Activated T-helper 17 cell treated with anti-CD3 and anti-CD28 coated beads, Interleukin-2, amount 50 U/mL, for 72 hours (primary cell): ENCODE measurements around the gene PINLYP. TPM values are rescaled to one million over a fixed set of nuclear protein-coding genes. Genes with fewer than 3 reads are reported as not detected.
A peak's percentile ranks its signal among the peaks of the same experiment; 100 is the strongest.

Source experiments
- ATAC-seq: fragments of 150-1000 bp; cut with Tn5 transposase; replicated peaks from 2 replicates; pipeline ENCODE4 v1.10.0; 2021; ENCODE audit warnings: mild to moderate bottlenecking, moderate library complexity
- H3K27ac Mint-ChIP-seq: one replicate; pipeline ENCODE4 v1.8.0; 2022; ENCODE audit warnings: mixed read lengths
- H3K27me3 Mint-ChIP-seq: one replicate; pipeline ENCODE4 v1.8.0; 2022; ENCODE audit warnings: mixed read lengths
- H3K36me3 Mint-ChIP-seq: one replicate; pipeline ENCODE4 v1.8.0; 2022; ENCODE audit warnings: low read depth, mild to moderate bottlenecking, mixed read lengths
- H3K4me1 Mint-ChIP-seq: one replicate; pipeline ENCODE4 v1.8.0; 2022; ENCODE audit warnings: mixed read lengths
- H3K4me3 Mint-ChIP-seq: one replicate; pipeline ENCODE4 v1.8.0; 2022; ENCODE audit warnings: mild to moderate bottlenecking, mixed read lengths
- H3K9me3 Mint-ChIP-seq: one replicate; pipeline ENCODE4 v1.8.0; 2022; ENCODE audit warnings: mixed read lengths
- total RNA-seq, 2 donors: library from RNA; stranded (reverse); gene quantifications; one replicate each; pipeline ENCODE4 v1.2.3, GENCODE V29; 2022

PINLYP gene
- 1 to 10 TPM; 4.6 to 6.2 TPM for total RNA-seq

- H3K9me3 Mint-ChIP-seq = no peaks in the 10 kb centered on the region
- H3K36me3 Mint-ChIP-seq = peaks cover 5% of the 10 kb centered on the region
- peak within 1 kb of the TSS; percentile 99 for H3K27ac Mint-ChIP-seq
- H3K27me3 Mint-ChIP-seq = no peaks in the 10 kb centered on the region
- peak within 1 kb of the TSS; percentile 99 for H3K4me3 Mint-ChIP-seq
- peak; percentile 100 for ATAC-seq
- peaks cover 11% of the 10 kb centered on the region for H3K4me1 Mint-ChIP-seq
These were observed at the start of gene PINLYP, which contains the start of gene XRCC1 for GRCh38 chr19:43575156-43575950. PINLYP (plus strand) TSS chr19:43575801; CDS start chr19:43577192, 1,391 bp downstream. XRCC1 (minus strand) TSS chr19:43575527; CDS start chr19:43575458, 69 bp downstream.

GRCh38 chr19:43525836-43526771 lies 49.5 kb upstream of the PINLYP start:
- ATAC-seq = peak; percentile 38
- Mint-ChIP-seq H3K4me3 (peak overlapping the region; percentile 84), H3K27ac (peak overlapping the region; percentile 85), H3K36me3 (peaks cover 32% of the 10 kb centered on the region), H3K27me3 (no peaks in the 10 kb centered on the region), H3K4me1 (peaks cover 7% of the 10 kb centered on the region), H3K9me3 (no peaks in the 10 kb centered on the region)

GRCh38 chr19:43526884-43527859 lies 48.4 kb upstream of the PINLYP start, which contains the start of gene ETHE1:
ETHE1 (minus strand) TSS chr19:43527201; CDS start chr19:43527177, 24 bp downstream.
- peak within 1 kb of the TSS; percentile 84 for H3K4me3 Mint-ChIP-seq
- no peaks in the 10 kb centered on the region for H3K27me3 Mint-ChIP-seq
- H3K9me3 Mint-ChIP-seq = no peaks in the 10 kb centered on the region
- H3K27ac Mint-ChIP-seq = peak within 1 kb of the TSS; percentile 85
- peaks cover 24% of the 10 kb centered on the region for H3K36me3 Mint-ChIP-seq
- peak; percentile 74 for ATAC-seq
- H3K4me1 Mint-ChIP-seq = peaks cover 7% of the 10 kb centered on the region

GRCh38 chr19:43527860-43528622 lies 47.6 kb upstream of the PINLYP start:
- H3K4me3 Mint-ChIP-seq = peak overlapping the region; percentile 84
- H3K4me1 Mint-ChIP-seq = peaks cover 7% of the 10 kb centered on the region
- no peaks in the 10 kb centered on the region for H3K27me3 Mint-ChIP-seq
- peak; percentile 34 for ATAC-seq
- H3K9me3 Mint-ChIP-seq = no peaks in the 10 kb centered on the region
- H3K27ac Mint-ChIP-seq = peak overlapping the region; percentile 9
- peaks cover 19% of the 10 kb centered on the region for H3K36me3 Mint-ChIP-seq

GRCh38 chr19:43532571-43532961 lies 43.0 kb upstream of the PINLYP start:
- ATAC-seq = peak; percentile 8
- no peaks in the 10 kb centered on the region for H3K27me3 Mint-ChIP-seq
- no peaks in the 10 kb centered on the region for H3K9me3 Mint-ChIP-seq
- peak overlapping the region; percentile 81 for H3K27ac Mint-ChIP-seq
- peaks cover 5% of the 10 kb centered on the region for H3K36me3 Mint-ChIP-seq
- peaks cover 9% of the 10 kb centered on the region for H3K4me1 Mint-ChIP-seq
- H3K4me3 Mint-ChIP-seq = peak overlapping the region; percentile 89

GRCh38 chr19:43532962-43533545 lies 42.5 kb upstream of the PINLYP start, which contains the start of gene ZNF575:
ZNF575 (plus strand) TSS chr19:43533188; CDS start chr19:43534423, 1,235 bp downstream.
- H3K27me3 Mint-ChIP-seq = no peaks in the 10 kb centered on the region

GRCh38 chr19:43533546-43534304 lies 41.9 kb upstream of the PINLYP start:
- H3K4me3 Mint-ChIP-seq = peak overlapping the region; percentile 89
- peaks cover 16% of the 10 kb centered on the region for H3K36me3 Mint-ChIP-seq
- peak overlapping the region; percentile 87 for H3K27ac Mint-ChIP-seq
- ATAC-seq = peak; percentile 81
- no peaks in the 10 kb centered on the region for H3K9me3 Mint-ChIP-seq
- H3K4me1 Mint-ChIP-seq = peaks cover 9% of the 10 kb centered on the region
- H3K27me3 Mint-ChIP-seq = no peaks in the 10 kb centered on the region

More at GRCh38 chr19:43532962-43533545, 42.5 kb upstream of the PINLYP start, which contains the start of gene ZNF575:
- H3K4me1 Mint-ChIP-seq = peaks cover 9% of the 10 kb centered on the region
- no peaks in the 10 kb centered on the region for H3K9me3 Mint-ChIP-seq
- peak within 1 kb of the TSS; percentile 87 for H3K27ac Mint-ChIP-seq
- peaks cover 9% of the 10 kb centered on the region for H3K36me3 Mint-ChIP-seq
- peak within 1 kb of the TSS; percentile 89 for H3K4me3 Mint-ChIP-seq
- peak; percentile 62 for ATAC-seq

- H3K36me3 Mint-ChIP-seq = peaks cover 22% of the 10 kb centered on the region
- H3K4me3 Mint-ChIP-seq = peak overlapping the region; percentile 89
- no peaks in the 10 kb centered on the region for H3K27me3 Mint-ChIP-seq
- ATAC-seq = no peak
- H3K27ac Mint-ChIP-seq = no peak overlapping the region
- peaks cover 9% of the 10 kb centered on the region for H3K4me1 Mint-ChIP-seq
- peaks cover 4% of the 10 kb centered on the region for H3K9me3 Mint-ChIP-seq
These were observed 41.2 kb upstream of the PINLYP start for GRCh38 chr19:43534305-43534815.

- Mint-ChIP-seq H3K4me3 (no peak overlapping the region), H3K36me3 (peaks cover 29% of the 10 kb centered on the region), H3K27me3 (no peaks in the 10 kb centered on the region), H3K4me1 (peaks cover 9% of the 10 kb centered on the region), H3K9me3 (peaks cover 5% of the 10 kb centered on the region), H3K27ac (peak overlapping the region; percentile 11)
- no peak for ATAC-seq
These were observed 40.5 kb upstream of the PINLYP start for GRCh38 chr19:43534816-43535761.

GRCh38 chr19:43538922-43539321 lies 36.7 kb upstream of the PINLYP start:
- no peak for ATAC-seq
- Mint-ChIP-seq H3K9me3 (peaks cover 5% of the 10 kb centered on the region), H3K27ac (no peak overlapping the region), H3K4me3 (no peak overlapping the region), H3K36me3 (peaks cover 63% of the 10 kb centered on the region), H3K27me3 (no peaks in the 10 kb centered on the region), H3K4me1 (peaks cover 4% of the 10 kb centered on the region)

GRCh38 chr19:43540381-43540780 lies 35.2 kb upstream of the PINLYP start:
- peaks cover 5% of the 10 kb centered on the region for H3K9me3 Mint-ChIP-seq
- H3K27me3 Mint-ChIP-seq = no peaks in the 10 kb centered on the region
- peaks cover 78% of the 10 kb centered on the region for H3K36me3 Mint-ChIP-seq
- no peak for ATAC-seq
- H3K4me3 Mint-ChIP-seq = no peak overlapping the region
- H3K4me1 Mint-ChIP-seq = peaks cover 2% of the 10 kb centered on the region
- no peak overlapping the region for H3K27ac Mint-ChIP-seq
